GM18868 (cell line): ENCODE data around the gene HOXA1.
"Not testable (repeated sequence)": the region's sequence is repeated elsewhere in the genome, so short reads cannot be mapped to it uniquely, and the experiment has no call there.

Experiments
- ATAC-seq: cut with Tn5 transposase; IDR thresholded peaks from one replicate; pipeline ENCODE4 v1.9.1; 2021; ENCODE audit warnings: mild to moderate bottlenecking, moderate library complexity; ENCODE audit not compliant: unreplicated experiment

The HOXA1 gene

DNA sequence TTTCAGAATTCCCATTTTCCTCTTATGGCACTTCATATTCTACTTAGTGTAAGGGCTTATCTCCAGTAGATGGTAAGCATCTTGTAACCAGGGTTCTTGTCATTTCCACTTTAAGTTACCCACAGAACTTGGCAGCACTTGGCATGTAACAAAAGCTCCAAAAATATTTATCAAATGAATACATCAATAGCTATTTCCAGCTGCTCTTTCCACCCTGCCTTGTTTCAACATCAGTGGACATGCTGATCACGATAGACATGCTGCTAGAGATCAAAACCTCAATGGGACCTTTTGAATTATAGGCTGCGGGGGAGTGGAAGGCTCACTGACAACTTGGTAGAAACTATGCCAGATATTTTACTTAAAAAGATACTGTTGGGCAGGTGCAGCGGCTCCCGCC is 32.9 kb downstream of the HOXA1 start:
- ATAC-seq, result no peak

DNA sequence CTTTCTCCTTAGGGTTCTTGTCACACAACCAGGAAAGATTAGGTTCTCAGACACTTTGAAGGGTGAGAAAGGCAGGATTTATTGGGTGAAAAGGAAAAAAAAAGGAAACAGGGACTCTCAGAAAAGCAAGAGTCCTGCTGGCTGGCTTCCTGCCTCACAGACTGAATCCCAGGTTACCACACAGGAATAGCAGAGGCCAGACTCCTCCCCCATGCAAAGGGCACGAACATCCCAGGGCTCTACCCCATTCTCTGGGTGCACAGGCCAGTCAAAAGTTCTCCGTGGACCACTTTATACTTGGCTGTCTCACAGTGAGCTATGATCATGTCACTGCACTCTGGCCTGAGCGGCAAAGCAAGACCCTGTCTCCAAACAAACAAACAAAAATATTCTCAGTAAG is 42.6 kb downstream of the HOXA1 start:
- no peak for ATAC-seq

DNA sequence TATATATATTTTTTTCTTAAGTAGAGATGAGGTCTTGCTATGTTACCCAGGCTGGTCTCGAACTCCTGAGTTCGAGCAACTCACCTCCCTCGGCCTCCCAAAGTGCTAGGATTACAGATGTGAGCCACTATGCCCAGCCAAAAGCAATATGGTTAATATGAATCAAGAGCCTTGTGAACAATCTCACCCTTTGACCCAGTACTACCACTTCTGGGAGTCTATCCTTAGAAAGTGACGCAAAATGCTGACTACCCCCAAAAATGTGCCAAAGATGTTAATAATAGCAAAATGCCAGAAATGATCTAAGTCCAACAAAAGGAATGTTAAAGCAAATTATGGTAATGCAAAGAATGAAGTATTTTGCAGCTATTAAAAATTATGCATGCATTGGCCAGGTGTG is 44.3 kb downstream of the HOXA1 start:
- no peak for ATAC-seq

DNA sequence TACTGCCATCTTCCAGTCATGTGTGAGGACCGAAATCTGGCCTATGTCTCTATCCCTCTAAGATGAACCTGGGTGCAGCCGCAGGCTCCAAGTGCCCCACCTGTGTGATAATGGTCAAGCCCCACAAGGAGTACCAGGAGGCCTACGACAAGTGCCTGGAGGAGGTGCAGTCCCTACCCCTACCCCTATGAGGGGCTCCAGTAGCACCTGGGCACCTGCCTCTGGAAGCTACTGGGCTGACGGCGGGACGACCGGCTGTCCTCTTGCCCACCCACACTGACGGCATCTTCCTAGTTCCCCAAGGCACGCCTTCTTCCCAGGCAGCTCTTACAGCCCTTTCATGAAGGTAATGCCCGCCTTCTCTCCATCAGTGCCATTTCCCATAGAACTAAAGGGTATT is 47.4 kb downstream of the HOXA1 start:
- ATAC-seq, result no peak

DNA sequence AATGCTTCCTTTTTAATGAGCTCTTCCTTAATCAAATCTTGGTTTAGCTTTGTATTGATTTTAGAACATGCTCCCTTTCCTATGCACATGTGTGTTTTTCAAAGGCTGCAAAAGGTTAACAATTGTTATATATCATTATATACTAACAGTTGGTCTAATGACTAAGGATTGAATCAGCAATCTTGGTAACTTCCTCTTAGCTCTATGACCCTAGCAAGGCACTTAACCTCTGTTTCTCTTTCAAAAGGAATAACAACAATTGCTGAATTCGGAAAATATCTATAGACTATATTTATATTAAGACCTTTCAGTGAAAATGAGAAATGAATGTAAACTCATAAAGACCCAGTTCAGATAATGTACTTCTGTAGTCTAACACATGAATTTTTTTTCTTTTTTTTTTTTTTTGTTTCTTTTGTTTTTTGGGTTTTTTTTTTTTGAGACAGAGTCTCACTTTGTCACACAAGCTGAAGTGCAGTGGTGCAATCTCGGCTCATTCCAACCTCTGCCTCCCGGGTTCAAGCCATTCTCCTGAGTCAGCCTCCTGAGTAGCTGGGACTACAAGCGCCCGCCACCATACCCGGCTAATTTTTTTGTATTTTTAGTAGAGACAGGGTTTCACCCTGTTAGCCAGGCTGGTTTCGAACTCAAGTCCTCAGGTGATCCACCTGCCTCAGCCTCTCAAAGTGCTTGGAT is 48.8 kb downstream of the HOXA1 start:
- ATAC-seq, result no peak

DNA sequence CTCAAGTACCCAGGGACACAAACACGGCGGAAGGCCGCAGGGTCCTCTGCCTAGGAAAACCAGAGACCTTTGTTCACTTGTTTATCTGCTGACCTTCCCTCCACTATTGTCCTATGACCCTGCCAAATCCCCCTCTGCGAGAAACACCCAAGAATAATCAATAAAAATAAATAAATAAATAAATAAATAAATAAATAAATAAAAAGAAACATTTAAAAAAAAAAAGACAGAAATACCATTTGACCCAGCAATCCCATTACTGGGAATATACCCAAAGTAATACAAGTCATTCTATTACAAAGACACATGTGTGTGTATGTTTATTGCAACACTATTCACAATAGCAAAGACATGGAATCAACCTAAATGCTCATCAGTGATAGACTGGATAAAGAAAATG is 49.8 kb downstream of the HOXA1 start:
- not testable (repeated sequence) for ATAC-seq

DNA sequence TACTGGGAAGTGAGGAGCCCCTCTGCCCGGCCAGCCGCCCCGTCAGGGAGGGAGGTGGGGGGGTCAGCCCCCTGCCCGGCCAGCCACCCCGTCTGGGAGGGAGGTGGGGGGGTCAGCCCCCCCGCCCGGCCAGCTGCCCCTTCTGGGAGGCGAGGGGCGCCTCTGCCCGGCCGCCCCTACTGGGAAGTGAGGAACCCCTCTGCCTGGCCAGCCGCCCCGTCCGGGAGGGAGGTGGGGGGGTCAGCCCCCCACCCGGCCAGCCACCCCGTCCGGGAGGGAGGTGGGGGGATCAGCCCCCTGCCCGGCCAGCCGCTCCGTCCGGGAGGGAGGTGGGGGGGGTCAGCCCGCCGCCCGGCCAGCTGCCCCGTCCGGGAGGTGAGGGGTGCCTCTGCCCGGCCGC is 50.7 kb downstream of the HOXA1 start:
- not testable (repeated sequence) for ATAC-seq
